ENCODE data around the gene PPAN.

DNA sequence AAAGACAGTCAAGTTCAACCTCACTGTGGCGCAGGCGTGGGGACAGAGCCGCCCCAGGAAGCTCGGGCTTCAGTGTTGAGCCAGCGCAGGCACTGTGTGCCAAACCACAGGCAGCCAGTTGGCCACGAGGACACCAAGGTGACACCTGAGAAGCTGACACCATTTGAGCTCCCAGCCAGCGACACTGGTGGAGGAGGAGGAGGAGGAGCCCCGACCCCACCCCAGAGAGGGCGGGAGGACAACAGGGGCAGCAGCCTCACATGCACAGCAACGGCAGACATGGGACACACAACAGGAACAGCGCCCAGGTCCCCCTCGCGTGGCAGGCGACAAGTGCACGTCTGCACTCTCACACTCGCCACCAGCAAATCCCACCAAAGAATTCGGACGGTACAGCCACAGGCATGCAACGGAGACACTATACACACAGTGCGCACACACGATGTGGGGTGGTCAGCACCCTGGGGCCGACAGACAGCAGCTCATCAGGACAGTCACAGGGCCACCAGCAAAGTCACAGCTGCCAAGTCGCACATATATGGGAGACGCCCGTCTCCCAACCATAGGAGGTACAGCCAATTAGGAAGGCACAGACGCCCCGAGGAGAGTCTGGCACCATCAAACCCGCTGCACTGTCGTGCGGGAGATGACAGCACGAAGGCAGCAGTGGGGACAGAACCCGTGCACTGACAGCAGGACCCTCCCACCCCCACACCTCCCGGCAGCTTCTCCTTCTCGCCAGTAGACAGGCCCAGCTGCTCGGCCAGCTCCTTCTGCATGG, 10.1 kb downstream of the PPAN start:
- TF ChIP-seq CTCF (IDR thresholded peaks at IDR 0.05; ENCODE audit: poor library complexity) (no peak), EZH2 (IDR thresholded peaks at IDR 0.05; ENCODE audit: borderline replicate concordance) (no peak)
